NB4 (cell line): ENCODE data around the gene ZNF710.

ENCODE experiments used
- DNase-seq: peaks from one replicate; pipeline ENCODE4 v3.0.0; 2010; ENCODE audit warnings: low read depth
- H3K4me3 ChIP-seq: one replicate; pipeline ENCODE4 v1.5.1; 2011; ENCODE audit warnings: mild to moderate bottlenecking, low read depth, low read length, moderate library complexity
- MYC ChIP-seq: IDR thresholded peaks from 2 replicates; pipeline ENCODE4 v1.6.1; 2011; ENCODE audit warnings: low read depth, low read length
- POLR2A ChIP-seq: IDR thresholded peaks from 2 replicates; pipeline ENCODE4 v1.6.1; 2011; ENCODE audit warnings: mild to moderate bottlenecking; ENCODE audit not compliant: insufficient read length; ENCODE audit errors: extremely low read depth
- TF ChIP-seq, protein P1 (sequence below): IDR thresholded peaks from 2 replicates; pipeline ENCODE4 v1.6.1; 2011; ENCODE audit warnings: low read depth, low read length
- TF ChIP-seq, protein P2 (sequence below): IDR thresholded peaks from one replicate; pipeline ENCODE4 v1.5.1; 2012; ENCODE audit warnings: low read depth, low read length

The ZNF710 gene

DNA sequence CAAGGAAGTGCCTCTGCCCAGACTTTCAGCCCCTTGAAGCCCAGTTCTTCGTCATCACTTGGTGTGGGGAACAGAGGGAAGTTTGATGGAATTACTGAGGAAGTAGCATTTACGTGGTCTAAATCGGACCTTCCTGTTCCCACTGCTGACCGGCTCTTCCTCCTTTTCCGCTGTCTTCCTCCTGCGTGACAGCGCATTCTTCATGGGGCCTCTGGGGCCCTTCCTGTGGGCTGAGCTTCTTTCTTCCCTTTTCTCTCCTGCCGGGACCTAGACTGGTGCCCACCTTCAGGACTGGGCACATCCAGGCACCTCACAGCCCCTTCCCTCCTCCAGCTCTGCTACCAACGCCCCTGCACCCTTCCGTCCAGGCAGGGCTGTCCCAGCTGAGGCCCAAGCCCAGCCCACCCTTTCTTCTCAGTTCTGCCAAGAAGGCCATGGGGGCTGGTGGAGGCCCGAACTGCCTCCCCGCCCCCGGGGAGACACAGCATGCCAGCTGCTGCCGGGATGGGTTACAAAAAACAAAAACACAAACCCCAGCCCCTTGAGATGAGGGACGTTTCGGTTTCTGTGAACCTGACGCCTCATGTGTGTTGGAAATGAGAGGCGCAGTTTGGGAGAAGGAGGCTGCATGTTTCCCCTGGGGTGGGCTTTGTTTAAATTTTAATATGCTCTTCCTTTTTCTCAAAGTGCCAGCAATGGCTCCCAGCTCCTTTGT is 19.1 kb downstream of the ZNF710 start:
- H3K4me3 ChIP-seq, result no peak overlapping the region
- DNase-seq, result peak; percentile 30
- TF ChIP-seq, protein P1, sequence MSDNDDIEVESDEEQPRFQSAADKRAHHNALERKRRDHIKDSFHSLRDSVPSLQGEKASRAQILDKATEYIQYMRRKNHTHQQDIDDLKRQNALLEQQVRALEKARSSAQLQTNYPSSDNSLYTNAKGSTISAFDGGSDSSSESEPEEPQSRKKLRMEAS, result no peak
- TF ChIP-seq, protein P2, sequence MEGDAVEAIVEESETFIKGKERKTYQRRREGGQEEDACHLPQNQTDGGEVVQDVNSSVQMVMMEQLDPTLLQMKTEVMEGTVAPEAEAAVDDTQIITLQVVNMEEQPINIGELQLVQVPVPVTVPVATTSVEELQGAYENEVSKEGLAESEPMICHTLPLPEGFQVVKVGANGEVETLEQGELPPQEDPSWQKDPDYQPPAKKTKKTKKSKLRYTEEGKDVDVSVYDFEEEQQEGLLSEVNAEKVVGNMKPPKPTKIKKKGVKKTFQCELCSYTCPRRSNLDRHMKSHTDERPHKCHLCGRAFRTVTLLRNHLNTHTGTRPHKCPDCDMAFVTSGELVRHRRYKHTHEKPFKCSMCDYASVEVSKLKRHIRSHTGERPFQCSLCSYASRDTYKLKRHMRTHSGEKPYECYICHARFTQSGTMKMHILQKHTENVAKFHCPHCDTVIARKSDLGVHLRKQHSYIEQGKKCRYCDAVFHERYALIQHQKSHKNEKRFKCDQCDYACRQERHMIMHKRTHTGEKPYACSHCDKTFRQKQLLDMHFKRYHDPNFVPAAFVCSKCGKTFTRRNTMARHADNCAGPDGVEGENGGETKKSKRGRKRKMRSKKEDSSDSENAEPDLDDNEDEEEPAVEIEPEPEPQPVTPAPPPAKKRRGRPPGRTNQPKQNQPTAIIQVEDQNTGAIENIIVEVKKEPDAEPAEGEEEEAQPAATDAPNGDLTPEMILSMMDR, result no peak
- TF ChIP-seq POLR2A (no peak), MYC (no peak)

DNA sequence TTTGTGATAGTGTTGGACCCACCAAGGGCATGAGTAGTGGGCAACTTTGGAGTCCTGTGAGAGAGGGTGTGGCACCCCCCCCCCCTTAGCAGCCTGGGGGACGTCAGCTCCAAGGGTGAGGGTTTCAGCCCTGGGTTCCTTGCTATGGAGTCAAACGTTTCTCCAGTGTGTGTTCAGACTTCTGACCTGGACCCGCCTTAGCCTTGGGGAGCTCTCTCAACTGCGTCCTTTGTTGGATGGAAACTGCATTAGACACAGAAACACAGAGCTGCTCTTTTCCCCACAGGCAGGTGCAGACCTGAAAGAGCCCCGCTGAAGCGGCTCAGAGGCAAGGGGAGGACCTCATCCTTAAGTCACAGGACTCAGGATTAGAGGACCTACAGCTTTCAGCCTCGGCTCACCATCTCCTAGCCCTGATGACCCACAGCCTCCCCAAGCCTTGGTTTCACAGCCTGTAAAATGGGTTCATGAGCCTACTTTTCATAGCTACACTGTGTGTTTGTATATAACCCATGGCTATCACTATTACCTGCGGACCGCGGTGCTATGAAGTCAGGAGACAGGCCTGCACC is 19.9 kb downstream of the ZNF710 start:
- no peak for DNase-seq
- H3K4me3 ChIP-seq, result no peak overlapping the region
- TF ChIP-seq POLR2A, result no peak
- TF ChIP-seq, protein P2, result no peak
- TF ChIP-seq MYC, result no peak
- TF ChIP-seq, protein P1, result no peak

DNA sequence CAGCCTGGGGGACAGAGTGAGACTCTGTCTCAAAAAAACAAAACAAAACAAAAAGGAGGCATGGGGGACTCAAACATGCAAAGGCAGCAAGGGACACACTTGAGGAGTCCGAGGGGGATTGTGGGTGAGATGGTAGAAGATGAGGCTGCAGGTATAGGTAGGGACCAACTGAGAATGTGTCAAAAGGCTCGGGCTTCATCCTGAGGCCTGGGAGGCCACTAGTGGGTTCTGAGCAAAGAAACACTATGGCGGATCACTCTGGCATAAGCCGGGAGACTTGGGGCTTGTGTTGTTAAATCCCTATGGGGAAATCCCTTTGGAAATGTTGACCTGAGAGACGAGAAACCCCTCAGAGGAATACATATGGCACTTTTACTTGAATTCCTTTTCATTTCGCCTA is 21.2 kb downstream of the ZNF710 start:
- H3K4me3 ChIP-seq, result no peak overlapping the region
- DNase-seq, result no peak
- TF ChIP-seq, protein P2, result no peak
- TF ChIP-seq MYC (no peak), POLR2A (no peak)
- TF ChIP-seq, protein P1, result no peak

DNA sequence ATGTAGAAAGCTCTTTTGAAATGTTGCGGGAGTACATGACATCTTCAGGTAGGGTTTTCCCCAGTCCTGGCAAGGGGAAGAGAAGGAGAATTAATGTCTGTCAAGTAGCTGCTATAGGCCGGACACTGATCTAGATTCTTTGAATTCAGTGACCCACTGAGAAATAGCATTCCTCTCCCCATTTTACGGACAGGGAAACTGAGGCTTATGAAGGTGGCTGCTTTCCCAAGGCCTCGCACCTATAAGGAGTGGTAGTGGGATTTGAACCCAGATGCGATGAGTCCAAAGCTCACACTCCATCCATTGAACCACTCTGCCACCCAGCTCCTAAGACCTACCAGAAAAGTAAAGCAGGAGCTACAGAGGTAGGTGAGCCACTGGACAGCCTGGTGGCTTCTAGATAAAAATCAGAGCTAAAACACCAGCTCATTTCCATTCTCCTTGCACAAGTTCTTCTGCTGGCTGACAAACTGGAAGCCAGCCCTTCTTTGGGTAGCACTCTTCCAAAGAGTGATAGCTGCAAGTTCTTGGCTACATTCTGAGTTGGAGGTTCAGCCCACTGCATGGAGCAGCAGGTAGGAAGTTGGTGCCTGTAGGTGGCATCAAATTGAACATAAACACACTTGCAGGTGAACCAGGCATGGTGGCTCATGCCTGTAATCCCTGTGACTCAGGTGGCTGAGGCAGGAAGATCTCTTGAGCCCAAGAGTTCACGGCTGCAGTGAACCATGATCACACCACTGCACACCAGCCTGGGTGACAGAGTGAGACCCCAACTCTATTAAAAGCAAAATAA is 22.0 kb downstream of the ZNF710 start:
- H3K4me3 ChIP-seq, result no peak overlapping the region
- no peak for TF ChIP-seq POLR2A
- TF ChIP-seq MYC, result no peak
- TF ChIP-seq, protein P2, result no peak
- TF ChIP-seq, protein P1, result no peak
- DNase-seq, result no peak

DNA sequence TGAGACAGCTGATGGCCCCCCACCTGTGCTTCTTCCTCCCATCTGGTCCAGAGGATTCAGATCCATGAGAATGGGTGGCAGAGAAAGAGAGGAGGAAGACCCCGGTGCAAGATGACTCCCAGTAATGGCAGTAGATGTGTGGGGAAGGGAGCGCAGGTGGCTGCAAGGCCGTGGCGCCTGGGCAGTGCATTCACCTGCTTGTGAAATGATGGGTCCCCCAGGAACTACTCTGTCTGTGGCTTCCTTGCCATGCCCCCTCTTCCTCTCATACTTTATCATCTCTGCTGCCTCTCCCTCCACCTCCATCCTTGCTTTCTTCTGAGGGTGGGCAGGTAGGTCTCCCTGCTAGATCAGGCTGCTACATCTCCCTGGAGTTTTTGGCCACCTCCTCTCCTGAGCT is 23.3 kb downstream of the ZNF710 start:
- TF ChIP-seq POLR2A, result no peak
- no peak for DNase-seq

DNA sequence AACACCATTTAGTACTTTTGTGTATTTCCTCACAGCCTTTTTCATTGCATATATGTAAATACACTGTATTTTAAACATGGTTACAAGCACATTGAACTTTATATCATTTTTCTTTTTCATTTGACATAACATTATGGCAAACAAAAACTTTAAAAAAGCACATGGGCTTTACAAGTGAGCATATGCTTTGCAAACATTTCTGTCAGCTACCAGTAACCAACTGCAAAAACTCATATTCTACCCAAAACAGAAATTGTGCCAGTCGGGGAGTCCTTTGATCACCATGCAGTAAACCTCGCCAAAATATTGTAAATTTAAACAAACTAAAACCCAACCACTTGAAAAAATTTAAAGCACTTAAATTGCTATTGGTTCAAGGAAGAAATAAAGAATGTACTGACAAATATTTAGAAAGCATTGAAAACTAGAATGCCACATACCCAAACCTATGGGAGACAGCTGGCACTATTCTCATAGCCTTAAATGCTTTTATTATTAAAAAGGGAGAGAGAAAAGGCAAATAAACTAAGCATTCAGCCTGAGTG is 24.4 kb downstream of the ZNF710 start:
- TF ChIP-seq, protein P1, result peak; percentile 52; the same call in 1 of the 2 replicates
- TF ChIP-seq, protein P2, result no peak
- TF ChIP-seq MYC, result 0 out of 2 replicates have a peak, but pooled peaks have one; percentile 16
- no peak for DNase-seq
- no peak overlapping the region for H3K4me3 ChIP-seq

More for the DNA sequence above, 23.3 kb downstream of the ZNF710 start:
- no peak overlapping the region for H3K4me3 ChIP-seq
